Activated CD4-positive, CD25-positive, alpha-beta regulatory T cell treated with anti-CD3 and anti-CD28 coated beads, Interleukin-2, amount 50 U/mL, for 24 hours (primary cell): ENCODE measurements around the gene RYR2.
"Not testable (repeated sequence)": the region's sequence is repeated elsewhere in the genome, so short reads cannot be mapped to it uniquely, and the experiment has no call there.

Source experiments
- ATAC-seq, 2 donors: fragments of 150-1000 bp; cut with Tn5 transposase; one replicate each; pipeline ENCODE4 v1.10.0; 2021; ENCODE audit warnings: mild to moderate bottlenecking in 1 of 2, moderate library complexity in 1 of 2

Gene RYR2

DNA sequence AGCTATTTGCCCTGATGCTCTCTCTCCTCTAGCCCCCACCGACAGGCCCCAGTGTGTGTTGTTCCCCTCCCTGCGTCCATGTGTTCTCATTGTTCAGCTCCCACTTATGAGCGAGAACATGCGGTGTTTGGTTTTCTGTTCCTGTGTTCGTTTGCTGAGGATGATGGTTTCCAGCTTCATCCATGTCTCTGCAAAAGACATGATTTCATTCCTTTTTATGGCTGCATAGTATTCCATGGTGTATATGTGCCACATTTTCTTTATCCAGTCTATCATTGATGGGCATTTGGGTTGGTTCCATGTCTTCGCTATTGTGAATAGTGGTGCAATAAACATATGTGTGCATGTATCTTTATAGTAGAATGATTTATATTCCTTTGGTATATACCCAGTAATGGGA, 110.0 kb downstream of the RYR2 start:
- ATAC-seq: not testable (repeated sequence)

DNA sequence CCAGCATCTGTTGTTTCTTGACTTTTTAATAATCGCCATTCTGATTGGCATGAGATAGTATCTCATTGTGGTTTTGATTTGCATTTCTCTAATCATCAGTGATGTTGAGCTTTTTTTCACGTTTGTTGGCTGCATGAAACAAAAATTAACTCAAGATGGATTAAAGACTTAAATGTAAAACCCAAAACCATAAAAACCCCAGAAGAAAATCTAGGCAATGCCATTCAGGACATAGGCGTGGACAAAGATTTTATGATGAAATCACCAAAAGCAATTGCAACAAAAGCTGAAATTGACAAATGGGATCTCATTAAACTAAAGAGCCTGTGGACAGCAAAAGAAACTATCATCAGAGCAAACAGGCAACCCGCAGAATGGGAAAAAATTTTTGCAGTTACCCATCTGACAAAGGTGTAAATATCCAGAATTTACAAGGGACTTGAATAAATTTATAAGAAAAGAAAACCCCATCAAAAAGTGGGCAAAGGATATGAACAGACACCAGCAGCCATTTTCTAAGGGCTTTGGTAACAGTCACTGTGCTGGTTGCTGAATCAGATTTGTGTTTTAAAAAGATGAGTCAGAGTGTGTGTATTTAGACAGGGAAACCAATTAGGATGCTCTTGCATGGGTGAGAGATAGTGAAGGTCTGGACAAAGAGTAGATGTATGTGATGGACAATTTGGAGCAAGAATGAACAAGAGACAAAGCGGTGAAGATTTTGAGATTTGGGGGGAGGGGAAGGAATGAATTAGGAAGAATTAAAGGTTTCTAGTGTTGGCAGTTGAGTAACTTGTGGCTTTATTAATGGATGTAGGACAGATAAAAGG, 110.7 kb downstream of the RYR2 start:
- no peak for ATAC-seq

- ATAC-seq: no peak
Measured at GRCh38 chr1:237154157-237154556, 112.2 kb downstream of the RYR2 start.

GRCh38 chr1:237164406-237165352, 122.7 kb downstream of the RYR2 start:
- ATAC-seq: no peak

- no peak for ATAC-seq
Measured at GRCh38 chr1:237166086-237166485, 124.1 kb downstream of the RYR2 start.

- no peak for ATAC-seq
Measured at GRCh38 chr1:237166593-237167101, 124.7 kb downstream of the RYR2 start.

DNA sequence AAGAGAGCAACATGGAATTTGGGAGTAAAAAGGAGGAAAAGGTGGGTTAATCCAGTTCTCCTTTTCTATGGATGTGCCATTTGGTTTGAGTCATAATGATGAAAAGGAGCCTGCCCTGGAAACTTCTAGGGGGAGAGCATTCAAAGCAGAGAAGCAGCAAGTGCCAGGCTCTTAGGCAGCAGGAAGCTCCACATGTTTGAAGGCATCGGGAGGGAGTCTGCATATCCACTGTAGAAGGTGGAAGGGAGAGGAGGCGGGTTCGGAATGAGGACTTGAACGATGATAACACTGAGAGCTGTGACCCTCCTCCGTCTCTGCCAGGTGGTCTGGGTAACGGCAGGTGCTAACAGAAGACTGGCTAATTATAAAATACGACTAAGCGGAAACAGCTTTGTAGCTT, 128.2 kb downstream of the RYR2 start:
- ATAC-seq: no peak

DNA sequence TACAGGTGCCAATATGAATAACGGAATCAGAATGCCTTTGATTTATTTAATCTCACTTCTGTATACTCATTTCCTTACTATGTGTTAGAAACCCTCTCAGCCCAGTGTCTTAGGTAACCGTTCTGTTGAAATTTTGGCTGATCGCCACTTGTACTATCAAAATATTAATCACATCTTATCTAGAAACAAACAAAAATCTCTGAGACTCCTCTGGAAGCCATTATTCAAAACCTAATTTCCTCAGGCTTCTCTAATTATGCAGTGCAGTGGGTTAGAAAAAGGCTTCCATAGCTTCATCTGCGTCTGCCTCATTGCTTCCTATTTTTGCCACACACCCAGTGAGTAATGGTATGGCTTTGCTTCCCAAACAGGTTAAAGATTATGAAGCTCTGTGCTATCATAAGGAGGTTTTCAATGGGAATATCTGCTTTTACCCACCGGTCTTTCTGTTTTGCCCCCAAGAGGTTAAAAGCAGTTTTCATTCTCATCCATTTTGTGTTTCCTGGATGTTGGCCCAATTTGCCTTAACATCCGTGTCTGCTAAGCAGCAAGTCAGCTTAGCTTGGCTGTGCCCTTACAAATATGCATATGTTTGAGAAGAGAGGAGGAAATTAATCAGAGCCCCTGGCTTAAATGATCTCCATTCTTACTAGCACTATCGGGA, 129.6 kb downstream of the RYR2 start:
- no peak for ATAC-seq

DNA sequence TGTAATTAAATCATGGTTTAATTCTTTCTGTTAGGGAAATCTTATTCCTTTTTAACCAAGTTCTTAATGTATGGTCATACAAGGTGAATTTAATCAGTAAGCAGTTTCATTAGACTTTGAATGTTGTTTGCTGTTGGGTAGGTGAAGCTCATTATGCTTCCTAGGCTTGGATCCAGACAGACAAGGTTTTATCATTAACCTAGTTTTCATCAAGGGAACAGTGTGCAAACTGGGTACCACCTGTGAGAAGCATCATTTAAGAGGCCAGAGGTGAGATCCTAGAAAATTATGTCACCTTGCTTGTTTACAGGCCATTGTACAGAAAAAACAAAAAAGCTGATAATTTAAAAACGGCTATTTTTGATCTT, 130.1 kb downstream of the RYR2 start:
- ATAC-seq: no peak

DNA sequence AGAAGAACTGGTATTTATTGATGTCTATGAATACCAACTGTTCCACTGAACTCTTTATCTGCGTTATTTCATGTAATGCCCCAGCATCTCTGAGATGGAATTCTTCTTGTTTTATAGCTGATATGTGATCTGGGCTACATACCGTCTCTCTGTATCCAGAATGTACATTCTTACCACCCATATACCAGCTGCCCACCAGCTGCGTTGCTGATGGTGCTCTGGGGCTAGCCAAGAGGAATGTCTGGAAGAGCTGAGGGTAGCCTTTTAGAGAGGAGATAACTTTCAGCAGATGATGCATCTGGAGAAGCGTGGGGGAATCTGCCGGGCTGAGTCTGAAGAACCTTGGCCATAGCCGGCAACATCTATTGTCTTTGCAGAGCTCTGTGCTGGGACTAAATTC, 137.5 kb downstream of the RYR2 start:
- ATAC-seq: no peak

DNA sequence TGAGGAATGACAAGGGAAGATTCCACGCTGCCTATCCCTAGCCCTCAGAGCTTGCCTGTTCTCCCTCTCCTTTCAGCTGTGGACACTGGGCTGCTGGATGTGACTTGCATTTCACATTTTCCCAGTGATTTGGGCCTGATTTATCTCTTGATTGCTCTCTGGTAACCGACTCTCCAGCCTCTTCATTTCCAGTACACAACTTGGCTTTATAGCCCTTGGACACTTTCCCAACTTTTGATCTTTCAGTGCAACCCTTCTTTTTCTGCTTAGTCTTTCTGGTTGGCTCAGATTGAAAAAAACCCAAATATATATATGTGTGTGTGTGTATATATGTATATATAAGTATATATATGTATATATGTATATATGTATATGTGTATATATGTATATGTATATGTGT, 138.3 kb downstream of the RYR2 start:
- ATAC-seq: no peak

DNA sequence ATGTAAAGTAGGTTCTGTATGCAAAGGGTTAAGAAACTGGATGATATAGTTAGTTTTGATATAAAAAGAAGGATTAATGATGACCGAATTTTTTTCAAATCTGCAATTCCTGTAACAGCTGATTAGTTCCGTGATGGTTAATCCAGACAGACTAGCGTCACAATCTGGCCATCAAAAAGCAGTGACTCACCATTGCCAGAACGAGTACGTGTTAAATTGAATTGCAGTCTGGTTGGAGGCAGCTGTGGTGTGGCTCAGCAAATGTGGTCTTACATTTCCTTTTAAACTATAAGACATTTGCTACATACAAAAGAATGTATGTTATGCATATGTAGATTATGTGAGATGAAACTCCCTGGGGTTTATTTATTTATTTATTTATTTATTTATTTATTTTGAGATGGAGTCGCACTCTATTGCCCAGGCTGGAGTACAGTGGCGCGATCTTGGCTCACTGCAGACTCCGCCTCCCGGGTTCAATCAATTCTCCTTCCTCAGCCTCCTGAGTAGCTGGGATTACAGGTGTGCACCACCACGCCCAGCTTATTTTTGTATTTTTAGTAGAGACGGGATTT, 139.8 kb downstream of the RYR2 start:
- ATAC-seq: no peak

GRCh38 chr1:237183963-237184540, 142.1 kb downstream of the RYR2 start:
- no peak for ATAC-seq

DNA sequence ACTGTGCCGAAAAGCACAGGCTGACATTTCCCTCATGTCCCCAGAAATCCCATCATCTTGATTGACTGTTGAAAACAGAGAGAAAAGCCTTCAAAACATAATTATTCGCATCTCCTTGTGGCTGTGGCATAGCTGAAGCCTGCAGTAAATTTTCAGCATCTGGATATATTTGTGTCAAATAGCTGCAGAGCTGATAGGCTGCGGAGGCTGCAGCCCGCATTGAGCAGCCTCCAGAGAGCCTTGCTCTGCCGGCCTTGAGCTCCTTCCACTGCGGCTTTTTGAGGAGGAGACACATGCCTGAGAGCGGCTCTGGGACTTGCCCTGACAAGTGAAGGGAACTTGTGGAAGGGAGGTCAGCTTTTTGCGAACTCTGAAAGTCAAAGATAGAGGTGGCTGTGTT, 144.7 kb downstream of the RYR2 start:
- ATAC-seq: no peak

GRCh38 chr1:237187842-237188241, 145.9 kb downstream of the RYR2 start:
- no peak for ATAC-seq

DNA sequence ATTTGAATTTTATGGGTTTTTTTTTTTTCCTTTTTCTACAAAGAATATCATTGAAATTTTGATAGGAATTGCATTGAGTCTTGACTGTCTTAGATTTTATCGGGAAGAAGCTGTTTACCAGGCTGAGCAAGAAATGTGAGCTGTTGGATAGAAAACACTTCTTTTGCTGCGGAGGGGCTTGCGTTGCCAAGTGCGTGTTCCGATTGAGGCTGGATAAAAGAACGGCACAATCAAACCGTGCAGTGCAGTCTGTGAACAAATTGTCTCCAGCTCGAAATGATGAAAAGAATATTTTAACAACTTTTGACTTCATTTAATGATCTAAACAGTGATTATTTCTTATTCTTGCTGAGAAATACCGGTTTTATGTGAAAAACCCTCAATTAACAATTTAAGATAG, 149.4 kb downstream of the RYR2 start:
- ATAC-seq: no peak

- ATAC-seq: no peak
Measured at GRCh38 chr1:237197470-237198425, 155.8 kb downstream of the RYR2 start.

GRCh38 chr1:237199026-237199425, 157.0 kb downstream of the RYR2 start:
- ATAC-seq: no peak

DNA sequence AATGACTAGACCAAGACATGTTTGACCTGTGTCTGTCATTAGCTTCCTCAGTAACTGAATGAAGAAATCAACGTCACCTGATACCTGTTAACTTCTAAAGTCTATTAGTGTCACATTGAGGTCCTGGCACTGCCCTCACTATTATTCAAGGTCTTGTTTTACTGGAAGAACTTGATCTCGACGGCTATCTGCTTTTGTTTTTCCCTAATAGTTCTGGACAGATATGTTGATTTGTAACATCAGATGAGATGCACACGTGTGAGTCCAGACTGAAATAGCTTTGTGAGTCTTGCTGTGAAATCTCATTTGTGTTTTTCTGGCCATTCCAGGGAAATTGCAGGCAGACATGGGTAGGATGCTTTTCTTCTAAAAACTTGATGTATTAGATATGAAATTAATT, 159.2 kb downstream of the RYR2 start:
- no peak for ATAC-seq

- ATAC-seq: no peak
Measured at GRCh38 chr1:237204841-237205240, 162.9 kb downstream of the RYR2 start.

DNA sequence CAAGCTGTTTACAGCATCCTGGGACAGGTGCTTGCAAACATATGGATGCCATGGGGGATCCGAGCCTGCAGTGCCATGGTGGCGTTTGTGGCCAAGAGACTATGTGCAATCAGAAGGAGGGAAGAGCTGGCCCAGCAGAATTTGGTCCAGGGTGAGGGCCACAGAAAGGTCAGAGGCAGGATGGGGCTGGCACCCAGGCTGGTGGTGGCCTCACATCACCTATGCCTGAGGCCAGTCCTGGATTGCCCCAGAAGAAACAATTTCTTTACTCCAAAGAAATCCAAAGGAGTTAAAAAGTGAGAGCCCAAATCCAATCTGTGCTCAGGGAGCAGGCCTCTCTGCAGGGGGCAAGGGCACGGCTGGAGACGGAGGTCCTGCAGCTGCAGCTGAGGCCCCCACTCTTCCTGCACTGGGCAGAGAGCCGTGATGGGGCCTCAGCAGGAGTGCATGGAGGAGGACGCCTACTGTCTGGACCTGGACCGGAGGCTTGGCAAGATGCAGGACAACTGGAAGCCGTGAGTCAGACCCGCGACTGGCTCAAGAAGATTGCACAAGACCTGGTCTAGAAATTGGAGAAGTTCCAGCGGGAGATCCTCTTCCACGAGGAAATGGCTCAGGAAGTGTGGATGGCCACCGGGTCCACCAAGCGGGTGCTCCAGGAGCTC, 163.5 kb downstream of the RYR2 start:
- ATAC-seq: no peak
